ENCODE data around the gene REG1A.

DNA sequence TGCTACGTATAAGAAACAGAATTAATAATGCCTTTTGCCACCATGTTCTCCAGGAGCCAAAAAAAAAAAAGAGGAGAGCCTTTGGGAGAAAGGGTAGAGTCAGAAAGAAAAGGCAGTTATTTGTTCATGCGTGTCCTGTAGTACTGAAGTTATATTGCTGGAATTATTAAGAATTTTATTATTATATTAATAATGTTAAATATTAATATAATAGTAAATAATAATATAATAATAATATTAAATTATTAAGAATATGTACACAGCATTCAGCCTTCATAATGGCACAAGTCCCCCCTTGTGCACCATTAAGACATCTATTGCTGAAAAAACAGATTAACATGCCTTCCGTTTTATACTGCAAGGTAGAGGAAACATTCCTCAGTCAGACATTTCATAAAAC is 8.1 kb downstream of the REG1A start:
- TF ChIP-seq CTCF (IDR thresholded peaks at IDR 0.05; ENCODE audit: insufficient read depth, low read length, poor library complexity, severe bottlenecking) (no peak), EZH2phosphoT487 (conservative IDR thresholded peaks at IDR 0.05; ENCODE audit: low read length) (no peak)
